Stimulated activated naive CD8-positive, alpha-beta T cell treated with anti-CD3 and anti-CD28 coated beads, Interleukin-15, Interleukin-2, amounts not matched to agents 100 ng/mL and 50 ng/mL, for 24 hours (primary cell): Measurements from ENCODE around the gene CDC42EP5.
"Not testable (repeated sequence)": the region's sequence is repeated elsewhere in the genome, so short reads cannot be mapped to it uniquely, and the experiment has no call there.

Source experiments
- H3K27ac Mint-ChIP-seq: one replicate; pipeline ENCODE4 v1.8.0; 2021; ENCODE audit warnings: mild to moderate bottlenecking, mixed read lengths
- H3K27me3 Mint-ChIP-seq: one replicate; pipeline ENCODE4 v1.8.0; 2021; ENCODE audit warnings: mixed read lengths
- H3K36me3 Mint-ChIP-seq: one replicate; pipeline ENCODE4 v1.8.0; 2021; ENCODE audit warnings: low read depth, mixed read lengths
- H3K4me1 Mint-ChIP-seq: one replicate; pipeline ENCODE4 v1.8.0; 2021; ENCODE audit warnings: low read depth, mixed read lengths
- H3K4me3 Mint-ChIP-seq: one replicate; pipeline ENCODE4 v1.8.0; 2021; ENCODE audit warnings: mild to moderate bottlenecking, mixed read lengths
- H3K9me3 Mint-ChIP-seq: one replicate; pipeline ENCODE4 v1.8.0; 2021; ENCODE audit warnings: mixed read lengths

Gene CDC42EP5

GRCh38 chr19:54473892-54474372, 836 bp upstream of the CDC42EP5 start:
- Mint-ChIP-seq H3K27ac (no peak overlapping the region), H3K9me3 (no peaks in the 10 kb centered on the region), H3K36me3 (no peaks in the 10 kb centered on the region), H3K4me3 (no peak overlapping the region), H3K27me3 (peaks cover 54% of the 10 kb centered on the region), H3K4me1 (peaks cover 15% of the 10 kb centered on the region)

- H3K36me3 Mint-ChIP-seq, result no peaks in the 10 kb centered on the region
- H3K4me3 Mint-ChIP-seq, result no peak overlapping the region
- H3K9me3 Mint-ChIP-seq, result no peaks in the 10 kb centered on the region
- no peak overlapping the region for H3K27ac Mint-ChIP-seq
- peaks cover 15% of the 10 kb centered on the region for H3K4me1 Mint-ChIP-seq
- peaks cover 46% of the 10 kb centered on the region for H3K27me3 Mint-ChIP-seq
These were observed 1.9 kb downstream of the CDC42EP5 start for GRCh38 chr19:54470991-54471782.

GRCh38 chr19:54470276-54470887, 2.7 kb downstream of the CDC42EP5 start:
- peaks cover 15% of the 10 kb centered on the region for H3K4me1 Mint-ChIP-seq
- H3K36me3 Mint-ChIP-seq, result no peaks in the 10 kb centered on the region
- H3K27ac Mint-ChIP-seq, result peak overlapping the region; percentile 2
- no peak overlapping the region for H3K4me3 Mint-ChIP-seq
- H3K27me3 Mint-ChIP-seq, result peaks cover 50% of the 10 kb centered on the region
- H3K9me3 Mint-ChIP-seq, result no peaks in the 10 kb centered on the region

- Mint-ChIP-seq H3K4me1 (peaks cover 18% of the 10 kb centered on the region), H3K9me3 (no peaks in the 10 kb centered on the region), H3K4me3 (no peak overlapping the region), H3K36me3 (no peaks in the 10 kb centered on the region), H3K27me3 (peaks cover 45% of the 10 kb centered on the region), H3K27ac (no peak overlapping the region)
These were observed 3.6 kb downstream of the CDC42EP5 start for GRCh38 chr19:54469496-54469934.

GRCh38 chr19:54466110-54466480, 7.0 kb downstream of the CDC42EP5 start:
- H3K27me3 Mint-ChIP-seq, result peaks cover 32% of the 10 kb centered on the region
- H3K27ac Mint-ChIP-seq, H3K36me3 Mint-ChIP-seq, H3K9me3 Mint-ChIP-seq: not testable (repeated sequence)
- peak overlapping the region; percentile 39 for H3K4me3 Mint-ChIP-seq
- H3K4me1 Mint-ChIP-seq, result peaks cover 33% of the 10 kb centered on the region

- Mint-ChIP-seq H3K27ac (no peak overlapping the region), H3K4me3 (peak overlapping the region; percentile 39), H3K4me1 (peaks cover 28% of the 10 kb centered on the region), H3K27me3 (peaks cover 27% of the 10 kb centered on the region), H3K9me3 (no peaks in the 10 kb centered on the region), H3K36me3 (peaks cover 9% of the 10 kb centered on the region)
These were observed 7.5 kb downstream of the CDC42EP5 start for GRCh38 chr19:54465426-54466109.

GRCh38 chr19:54464630-54465425, 8.3 kb downstream of the CDC42EP5 start:
- peak overlapping the region; percentile 86 for H3K4me3 Mint-ChIP-seq
- peaks cover 20% of the 10 kb centered on the region for H3K27me3 Mint-ChIP-seq
- H3K4me1 Mint-ChIP-seq, result peaks cover 22% of the 10 kb centered on the region
- H3K27ac Mint-ChIP-seq, result peak overlapping the region; percentile 95
- no peaks in the 10 kb centered on the region for H3K9me3 Mint-ChIP-seq
- peaks cover 10% of the 10 kb centered on the region for H3K36me3 Mint-ChIP-seq

- Mint-ChIP-seq H3K36me3 (peaks cover 15% of the 10 kb centered on the region), H3K27ac (peak overlapping the region; percentile 95), H3K4me1 (peaks cover 27% of the 10 kb centered on the region), H3K27me3 (peaks cover 14% of the 10 kb centered on the region), H3K4me3 (peak overlapping the region; percentile 86), H3K9me3 (no peaks in the 10 kb centered on the region)
These were observed 9.0 kb downstream of the CDC42EP5 start for GRCh38 chr19:54464044-54464629.

GRCh38 chr19:54463531-54464043, 9.5 kb downstream of the CDC42EP5 start, which contains the start of gene LENG9:
Gene LENG9, minus strand, starts transcription at chr19:54463778. Its CDS starts 252 bp downstream, at chr19:54463526.
- Mint-ChIP-seq H3K36me3 (peaks cover 21% of the 10 kb centered on the region), H3K27me3 (peaks cover 13% of the 10 kb centered on the region), H3K4me1 (peaks cover 32% of the 10 kb centered on the region), H3K9me3 (no peaks in the 10 kb centered on the region), H3K4me3 (peak within 1 kb of the TSS; percentile 86), H3K27ac (peak within 1 kb of the TSS; percentile 95)

GRCh38 chr19:54462655-54463530, 10.2 kb downstream of the CDC42EP5 start:
- H3K4me3 Mint-ChIP-seq, result peak overlapping the region; percentile 86
- no peaks in the 10 kb centered on the region for H3K9me3 Mint-ChIP-seq
- H3K4me1 Mint-ChIP-seq, result peaks cover 34% of the 10 kb centered on the region
- peaks cover 27% of the 10 kb centered on the region for H3K36me3 Mint-ChIP-seq
- peaks cover 6% of the 10 kb centered on the region for H3K27me3 Mint-ChIP-seq
- peak overlapping the region; percentile 78 for H3K27ac Mint-ChIP-seq

- peak overlapping the region; percentile 78 for H3K27ac Mint-ChIP-seq
- H3K4me3 Mint-ChIP-seq, result peak overlapping the region; percentile 72
- H3K36me3 Mint-ChIP-seq, result peaks cover 30% of the 10 kb centered on the region
- H3K4me1 Mint-ChIP-seq, result peaks cover 34% of the 10 kb centered on the region
- no peaks in the 10 kb centered on the region for H3K9me3 Mint-ChIP-seq
- H3K27me3 Mint-ChIP-seq, result peaks cover 4% of the 10 kb centered on the region
These were observed 10.9 kb downstream of the CDC42EP5 start for GRCh38 chr19:54462047-54462654.

GRCh38 chr19:54461613-54462012, 11.5 kb downstream of the CDC42EP5 start:
- H3K9me3 Mint-ChIP-seq, result no peaks in the 10 kb centered on the region
- peaks cover 34% of the 10 kb centered on the region for H3K4me1 Mint-ChIP-seq
- H3K27ac Mint-ChIP-seq, result peak overlapping the region; percentile 78
- H3K36me3 Mint-ChIP-seq, result peaks cover 30% of the 10 kb centered on the region
- peaks cover 4% of the 10 kb centered on the region for H3K27me3 Mint-ChIP-seq
- H3K4me3 Mint-ChIP-seq, result peak overlapping the region; percentile 72

GRCh38 chr19:54461210-54461609, 11.9 kb downstream of the CDC42EP5 start:
- no peaks in the 10 kb centered on the region for H3K9me3 Mint-ChIP-seq
- peaks cover 34% of the 10 kb centered on the region for H3K4me1 Mint-ChIP-seq
- peak overlapping the region; percentile 72 for H3K4me3 Mint-ChIP-seq
- H3K27ac Mint-ChIP-seq, result peak overlapping the region; percentile 78
- peaks cover 4% of the 10 kb centered on the region for H3K27me3 Mint-ChIP-seq
- peaks cover 32% of the 10 kb centered on the region for H3K36me3 Mint-ChIP-seq
